Right ventricle myocardium superior (tissue), 1 donor: ENCODE measurements around the gene EDARADD. TPM values are rescaled to one million over a fixed set of nuclear protein-coding genes. Genes with fewer than 3 reads are reported as not detected.
"Not testable (repeated sequence)": the region's sequence is repeated elsewhere in the genome, so short reads cannot be mapped to it uniquely, and the experiment has no call there.

ENCODE experiments used
- ATAC-seq: fragments of 200-7000 bp; cut with Tn5 transposase; one replicate; pipeline ENCODE4 v1.9.1; 2020; ENCODE audit warnings: mild to moderate bottlenecking; ENCODE audit not compliant: poor library complexity
- DNase-seq: peaks from one replicate; pipeline ENCODE4 v3.0.0-alpha.2; 2020
- intact Hi-C: fragments of 100-400 bp; cut with DNase I; formaldehyde crosslinking; loops from one replicate; pipeline ENCODE4 v1.11.2; 2022
- long read RNA-seq: library from polyadenylated mRNA; unstranded; transcript quantifications from one replicate; pipeline ENCODE4 v2.0.0, GENCODE V29; 2021
- total RNA-seq: library from RNA; stranded (reverse); fragmentation: NEBNext Ultra II Directional; extraction: Animal tissue kit (Norgen Biotek cat#: 25700); gene quantifications from one replicate; pipeline ENCODE4 v1.2.1, GENCODE V29; 2021
- donor health status: DM: no; HTN: yes; CAD: no; lungs with severe emphysema.

EDARADD gene
- total RNA-seq = 0.78 TPM
- long read RNA-seq, partial matches to known transcripts = 0 of 3 reads
- long read RNA-seq, other reads (novel, unspliced or antisense) = 0 of 3 reads

- no peak for DNase-seq
- intact Hi-C loops = no loop called here
- no peak for ATAC-seq
Measured at GRCh38 chr1:236393681-236394481, at the start of gene EDARADD. TSS of gene EDARADD (plus strand) at chr1:236394286. CDS start at chr1:236394445, 159 bp downstream.

DNA sequence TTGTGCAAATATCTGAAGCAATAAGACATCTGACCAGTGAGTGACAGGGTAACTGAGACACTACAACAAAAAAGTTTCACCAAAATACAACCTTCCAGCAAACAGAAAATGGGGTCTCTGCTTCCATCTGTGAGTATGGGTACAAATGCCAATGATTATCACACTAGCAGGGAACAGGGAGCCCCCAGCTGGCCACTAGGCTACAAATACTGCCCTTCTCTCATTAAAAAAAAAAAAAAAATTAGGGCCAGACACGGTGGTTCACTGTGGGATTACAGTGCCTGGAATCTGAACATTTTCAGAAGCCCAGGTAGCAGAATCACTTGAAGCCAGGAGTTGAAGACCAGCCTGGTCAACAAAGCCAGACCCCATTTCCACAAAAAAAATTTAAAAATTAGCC is 48.4 kb upstream of the EDARADD start:
- no peak for ATAC-seq
- no peak for DNase-seq
- intact Hi-C loops = no loop called here

DNA sequence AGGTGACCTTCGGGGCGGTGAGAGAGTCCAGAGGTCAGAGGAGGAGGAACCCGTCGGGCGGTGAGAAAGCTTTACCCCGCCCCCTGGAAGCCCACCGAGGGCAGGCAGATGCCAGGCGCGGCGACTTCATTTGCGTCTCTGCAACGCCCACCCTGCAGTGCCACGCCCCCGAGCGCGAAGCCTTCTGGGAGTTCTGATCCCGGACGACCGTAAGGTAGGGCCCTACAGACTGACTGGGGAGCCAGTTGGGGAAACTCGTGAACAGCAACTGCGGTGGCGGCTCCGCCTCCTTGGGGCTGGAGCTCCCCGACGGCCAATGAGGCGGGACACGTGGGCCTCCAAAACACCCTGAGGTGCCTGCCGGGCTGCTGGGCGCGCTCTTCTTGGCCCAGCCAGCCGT is 46.0 kb upstream of the EDARADD start:
- intact Hi-C loops = no loop called here
- no peak for DNase-seq

DNA sequence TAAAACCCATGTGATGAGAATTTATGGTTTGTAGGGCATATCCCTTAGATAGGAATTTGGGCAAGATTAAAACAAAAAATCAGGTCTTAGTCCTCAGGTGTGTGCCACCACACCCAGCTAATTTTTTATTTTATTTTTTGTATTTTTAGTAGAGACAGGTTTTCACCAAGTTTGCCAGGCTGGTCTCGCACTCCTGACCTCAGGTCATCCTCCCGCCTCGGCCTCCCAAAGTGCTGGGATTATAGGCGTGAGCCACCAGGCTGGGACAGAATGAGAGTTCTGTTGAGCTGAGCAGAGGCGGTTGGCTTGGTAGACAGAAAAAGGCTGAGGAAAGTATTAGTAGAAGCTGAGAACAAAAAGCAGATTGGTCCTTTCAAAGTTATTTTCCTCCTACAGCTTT is 43.8 kb upstream of the EDARADD start:
- intact Hi-C loops = no loop called here
- ATAC-seq (no peak), DNase-seq (no peak)

More for the DNA sequence above, 46.0 kb upstream of the EDARADD start:
- no peak for ATAC-seq

DNA sequence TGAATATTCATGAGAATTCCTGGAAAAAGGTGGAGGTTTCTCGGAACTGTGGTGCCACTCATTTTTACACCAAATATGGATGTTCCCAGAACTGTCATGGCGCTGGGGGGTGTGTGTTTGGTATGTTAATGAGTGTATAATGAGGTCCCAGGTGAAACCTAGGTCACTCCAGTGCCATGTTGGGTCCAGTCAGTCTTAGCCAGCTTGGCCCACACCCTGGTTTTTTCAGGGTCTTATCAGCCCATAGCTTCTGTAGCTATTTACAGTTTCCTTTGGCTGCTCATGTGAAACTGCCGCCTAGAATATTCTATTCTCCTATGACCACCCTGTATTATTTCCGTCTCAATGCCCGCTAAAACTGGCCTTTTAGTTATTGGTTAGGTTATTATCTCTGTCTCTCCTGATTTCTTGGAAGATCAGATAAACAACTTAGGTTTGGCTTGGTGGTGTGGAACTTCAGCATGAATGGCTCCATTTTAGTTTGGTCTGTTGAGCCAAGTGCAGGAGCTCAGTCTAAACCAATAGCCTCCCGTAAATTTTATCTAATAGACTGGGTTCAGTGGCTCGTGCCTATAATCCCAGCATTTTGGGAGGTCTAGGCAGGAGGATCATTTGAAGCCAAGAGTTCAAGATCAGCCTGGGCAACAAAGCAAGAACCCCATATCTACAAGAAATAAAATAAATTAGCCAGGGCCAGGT is 42.1 kb upstream of the EDARADD start:
- ATAC-seq = no peak
- DNase-seq = no peak

GRCh38 chr1:236352747-236353146 is 41.3 kb upstream of the EDARADD start:
- ATAC-seq, DNase-seq, intact Hi-C loops: not testable (repeated sequence)

More for the DNA sequence above, 42.1 kb upstream of the EDARADD start:
- intact Hi-C loops = no loop called here

DNA sequence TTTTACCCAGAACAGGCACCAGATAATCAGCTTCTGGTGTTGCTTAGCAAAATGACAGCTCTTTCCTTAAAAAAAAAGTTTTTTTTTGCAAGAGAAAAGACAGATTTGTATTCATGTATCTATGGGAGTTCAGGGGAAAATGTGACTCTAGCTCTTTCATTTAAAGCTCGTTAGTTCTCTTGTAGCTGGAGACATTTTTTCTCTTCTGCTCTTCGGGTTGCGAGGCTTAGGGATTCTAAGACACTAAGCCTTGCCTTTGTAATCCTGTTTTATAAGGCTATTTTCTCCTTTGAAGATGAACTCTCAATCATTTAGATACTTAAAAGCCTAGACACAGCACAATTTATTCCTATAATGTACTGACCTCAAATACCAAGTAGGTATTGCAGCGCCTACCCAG is 40.3 kb upstream of the EDARADD start:
- DNase-seq (no peak), ATAC-seq (no peak)
- intact Hi-C loops = no loop called here

- no peak for DNase-seq
- intact Hi-C loops = no loop called here
- peak; percentile 36 for ATAC-seq
Measured at GRCh38 chr1:236354330-236355147, 39.5 kb upstream of the EDARADD start.

- no peak for DNase-seq
- no peak for ATAC-seq
- intact Hi-C loops = no loop called here
Measured at GRCh38 chr1:236356141-236356540, 37.9 kb upstream of the EDARADD start.

DNA sequence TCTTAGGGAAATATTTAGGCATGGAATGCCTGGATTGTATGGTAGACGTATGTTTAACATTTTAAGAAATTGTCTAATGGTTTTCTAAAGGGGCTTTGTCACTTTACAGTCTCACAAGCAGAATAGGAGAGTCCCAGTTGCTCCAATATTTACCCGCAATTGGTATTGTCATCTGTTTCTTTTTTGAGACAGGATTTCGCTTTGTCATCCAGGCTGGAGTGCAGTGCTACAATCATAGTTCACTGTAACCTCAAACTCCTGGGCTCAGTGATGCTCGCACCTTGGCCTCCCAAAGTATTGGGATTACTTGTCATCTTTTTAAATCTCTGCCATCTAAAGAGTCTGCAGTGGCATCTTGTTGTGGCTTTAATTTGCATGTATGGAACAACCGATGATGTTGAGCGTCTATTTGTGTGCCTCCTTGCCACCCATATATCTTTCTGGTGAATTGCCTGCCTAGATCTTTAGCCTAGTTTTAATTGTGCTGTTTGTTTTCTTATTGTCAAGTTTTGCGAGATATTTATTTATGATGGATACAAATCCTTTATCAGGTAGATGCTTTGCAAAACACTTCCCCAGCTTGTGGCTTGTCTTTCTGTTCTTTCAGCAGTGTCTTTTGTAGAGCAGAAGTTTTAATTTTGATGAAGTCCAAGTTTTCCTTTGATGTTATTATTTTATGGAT is 32.0 kb upstream of the EDARADD start:
- DNase-seq (no peak), ATAC-seq (no peak)
- intact Hi-C loops = no loop called here

GRCh38 chr1:236363237-236363636 is 30.8 kb upstream of the EDARADD start:
- ATAC-seq (no peak), DNase-seq (no peak)
- intact Hi-C loops = no loop called here

DNA sequence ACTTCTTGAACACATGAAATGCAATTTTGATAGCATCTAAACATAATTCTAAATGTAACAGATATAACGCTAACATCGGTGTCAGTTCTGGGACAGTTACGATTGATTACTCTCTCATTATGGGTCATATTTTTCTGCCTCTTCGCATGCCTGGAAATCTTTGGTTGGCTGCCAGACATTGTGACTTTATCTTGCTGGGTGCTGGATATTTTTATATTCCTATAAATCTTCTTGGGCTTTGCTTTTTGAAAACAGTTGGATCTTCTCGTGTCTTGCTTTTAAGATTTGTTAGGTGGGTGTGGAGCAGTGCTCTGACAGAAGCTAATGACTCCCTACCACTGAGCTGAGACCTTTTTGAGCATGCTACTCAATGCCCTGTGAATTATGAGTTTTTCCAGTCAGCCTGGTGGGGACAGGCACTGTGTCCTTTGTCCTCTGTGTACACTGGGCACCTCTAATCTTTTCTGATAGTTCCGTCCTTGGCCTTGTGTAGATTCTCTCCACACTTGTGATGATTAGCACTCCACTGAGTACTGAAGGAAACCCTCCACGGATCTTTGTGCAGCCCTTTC is 28.0 kb upstream of the EDARADD start:
- intact Hi-C loops = no loop called here
- ATAC-seq (peak; percentile 63), DNase-seq (no peak)

- intact Hi-C loops, ATAC-seq, DNase-seq: not testable (repeated sequence)
Measured at GRCh38 chr1:236366681-236367080, 27.4 kb upstream of the EDARADD start.

DNA sequence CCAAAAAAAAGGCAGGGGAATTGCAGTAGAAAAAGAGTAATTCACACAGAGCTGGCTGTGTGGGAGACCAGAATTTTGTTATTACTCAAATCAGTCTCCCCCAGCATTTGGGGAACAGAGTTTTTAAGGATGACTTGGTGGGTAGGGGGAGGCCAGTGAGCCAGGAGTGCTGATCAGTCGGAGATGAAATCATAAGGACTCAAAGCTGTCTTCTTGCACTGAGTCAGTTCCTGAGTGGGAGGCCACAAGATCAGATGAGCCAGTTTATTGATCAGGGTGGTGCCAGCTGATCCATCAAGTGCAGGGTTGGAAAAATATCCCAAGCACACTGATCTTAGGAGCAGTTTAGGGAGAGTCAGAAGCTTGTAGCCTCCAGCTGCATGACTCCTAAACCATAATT is 23.7 kb upstream of the EDARADD start:
- no peak for ATAC-seq
- intact Hi-C loops = no loop called here
- no peak for DNase-seq

DNA sequence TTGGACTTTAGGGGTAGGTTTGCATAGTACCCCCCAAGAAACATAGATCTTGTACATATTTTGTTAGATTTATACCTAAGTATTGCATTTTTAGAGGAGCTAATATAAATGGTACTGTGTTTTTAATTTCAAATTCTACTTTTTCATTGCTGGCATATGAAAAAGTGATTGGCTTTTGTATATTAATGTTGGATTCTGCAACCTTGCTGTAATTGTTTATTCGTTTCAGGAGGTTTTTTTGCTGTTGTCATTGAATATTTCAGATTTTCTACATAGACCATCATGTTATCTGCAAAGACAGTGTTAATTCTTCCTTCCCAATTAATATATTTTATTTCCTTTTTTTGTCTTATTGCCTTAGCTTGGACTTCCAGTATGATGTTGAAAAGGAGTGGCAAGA is 23.0 kb upstream of the EDARADD start:
- no peak for ATAC-seq
- DNase-seq = no peak

GRCh38 chr1:236377832-236378535 is 16.1 kb upstream of the EDARADD start:
- intact Hi-C loops = no loop called here
- ATAC-seq = no peak
- DNase-seq = no peak

More for the DNA sequence above, 23.0 kb upstream of the EDARADD start:
- intact Hi-C loops = no loop called here

GRCh38 chr1:236381565-236382158 is 12.4 kb upstream of the EDARADD start:
- ATAC-seq = no peak
- no peak for DNase-seq
- intact Hi-C loops = no loop called here
